Mesothelial cell of epicardium (in vitro differentiated cells): ENCODE measurements around the gene IPCEF1. TPM values are rescaled to one million over a fixed set of nuclear protein-coding genes. Genes with fewer than 3 reads are reported as not detected.
A peak's percentile ranks its signal among the peaks of the same experiment; 100 is the strongest.

Experiments
- DNase-seq, 2 experiments: peaks; one replicate each; pipeline ENCODE4 v3.0.0; 2021; ENCODE audit warnings: low spot score in 2 of 2; ENCODE audit not compliant: unreplicated experiment in 2 of 2
- H3K27ac Mint-ChIP-seq: 2 replicates; pipeline ENCODE4 v1.8.0; 2021; ENCODE audit warnings: mixed read lengths
- H3K27me3 Mint-ChIP-seq: 2 replicates; pipeline ENCODE4 v1.8.0; 2021; ENCODE audit warnings: low read depth, mixed read lengths
- H3K36me3 Mint-ChIP-seq: 2 replicates; pipeline ENCODE4 v1.8.0; 2021; ENCODE audit warnings: mixed read lengths
- H3K4me1 Mint-ChIP-seq: 2 replicates; pipeline ENCODE4 v1.8.0; 2021; ENCODE audit warnings: mixed read lengths
- H3K4me3 Mint-ChIP-seq: 2 replicates; pipeline ENCODE4 v1.8.0; 2021; ENCODE audit warnings: mild to moderate bottlenecking, moderate library complexity, mixed read lengths
- H3K9me3 Mint-ChIP-seq: 2 replicates; pipeline ENCODE4 v1.8.0; 2021; ENCODE audit warnings: mixed read lengths
- total RNA-seq: library from RNA; stranded (reverse); gene quantifications from 3 replicates; pipeline ENCODE4 v1.2.1, GENCODE V29; 2021
- TF ChIP-seq, protein P1 (sequence below): fragments of 200-600 bp; sonication (generic); IDR thresholded peaks from one replicate; pipeline ENCODE4 v1.5.0; 2021; ENCODE audit warnings: antibody characterized with exemption; ENCODE audit not compliant: unreplicated experiment

Gene IPCEF1
- total RNA-seq, 1 donor from 2014 or later = 0.76 TPM

DNA sequence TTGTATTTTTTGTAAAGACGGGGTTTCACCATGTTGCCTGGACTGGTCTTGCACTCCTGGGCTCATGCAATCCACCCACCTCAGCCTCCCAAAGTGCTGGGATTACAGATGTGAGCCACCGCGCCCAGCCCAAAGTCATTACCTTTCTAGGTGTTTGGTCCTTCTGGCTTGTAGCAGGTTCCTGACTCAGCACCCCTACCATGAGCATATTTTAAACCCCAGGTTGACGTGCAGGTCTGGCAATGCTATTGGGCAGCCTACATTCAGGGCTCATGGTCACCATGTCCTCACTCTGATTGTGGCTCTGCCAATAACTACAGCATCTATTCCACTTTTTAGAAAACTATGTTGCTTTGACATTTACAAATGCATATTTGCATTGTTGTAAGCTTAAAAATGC, 59.4 kb downstream of the IPCEF1 start:
- Mint-ChIP-seq H3K4me3 (no peak overlapping the region), H3K36me3 (no peaks in the 10 kb centered on the region), H3K27ac (no peak overlapping the region), H3K27me3 (no peaks in the 10 kb centered on the region), H3K4me1 (peaks cover 23% of the 10 kb centered on the region), H3K9me3 (peaks cover 14% of the 10 kb centered on the region)
- TF ChIP-seq, protein P1, sequence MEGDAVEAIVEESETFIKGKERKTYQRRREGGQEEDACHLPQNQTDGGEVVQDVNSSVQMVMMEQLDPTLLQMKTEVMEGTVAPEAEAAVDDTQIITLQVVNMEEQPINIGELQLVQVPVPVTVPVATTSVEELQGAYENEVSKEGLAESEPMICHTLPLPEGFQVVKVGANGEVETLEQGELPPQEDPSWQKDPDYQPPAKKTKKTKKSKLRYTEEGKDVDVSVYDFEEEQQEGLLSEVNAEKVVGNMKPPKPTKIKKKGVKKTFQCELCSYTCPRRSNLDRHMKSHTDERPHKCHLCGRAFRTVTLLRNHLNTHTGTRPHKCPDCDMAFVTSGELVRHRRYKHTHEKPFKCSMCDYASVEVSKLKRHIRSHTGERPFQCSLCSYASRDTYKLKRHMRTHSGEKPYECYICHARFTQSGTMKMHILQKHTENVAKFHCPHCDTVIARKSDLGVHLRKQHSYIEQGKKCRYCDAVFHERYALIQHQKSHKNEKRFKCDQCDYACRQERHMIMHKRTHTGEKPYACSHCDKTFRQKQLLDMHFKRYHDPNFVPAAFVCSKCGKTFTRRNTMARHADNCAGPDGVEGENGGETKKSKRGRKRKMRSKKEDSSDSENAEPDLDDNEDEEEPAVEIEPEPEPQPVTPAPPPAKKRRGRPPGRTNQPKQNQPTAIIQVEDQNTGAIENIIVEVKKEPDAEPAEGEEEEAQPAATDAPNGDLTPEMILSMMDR = no peak
- no peak for DNase-seq

DNA sequence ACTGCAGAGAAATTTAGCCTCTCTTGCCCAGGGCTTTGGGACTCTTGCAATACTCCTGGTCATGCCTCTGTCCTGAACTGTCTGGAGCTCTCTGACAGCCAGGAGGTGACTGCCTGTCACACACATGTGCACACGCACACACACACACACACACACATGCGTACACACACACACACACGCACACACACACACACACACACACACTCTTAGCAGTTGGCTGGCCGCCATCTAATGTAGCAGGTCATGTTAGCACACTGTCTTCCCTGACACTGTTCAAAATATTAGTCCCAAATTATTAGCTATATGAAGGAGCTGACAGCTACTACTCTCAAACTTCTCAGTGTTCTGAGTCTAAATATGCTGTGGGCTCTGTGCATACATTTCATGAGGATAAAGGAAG, 60.9 kb downstream of the IPCEF1 start:
- peaks cover 16% of the 10 kb centered on the region for H3K9me3 Mint-ChIP-seq
- peaks cover 1% of the 10 kb centered on the region for H3K36me3 Mint-ChIP-seq
- no peaks in the 10 kb centered on the region for H3K27me3 Mint-ChIP-seq
- no peak for DNase-seq
- H3K4me1 Mint-ChIP-seq = peaks cover 22% of the 10 kb centered on the region
- H3K27ac Mint-ChIP-seq = no peak overlapping the region
- no peak overlapping the region for H3K4me3 Mint-ChIP-seq
- TF ChIP-seq, protein P1 = no peak

DNA sequence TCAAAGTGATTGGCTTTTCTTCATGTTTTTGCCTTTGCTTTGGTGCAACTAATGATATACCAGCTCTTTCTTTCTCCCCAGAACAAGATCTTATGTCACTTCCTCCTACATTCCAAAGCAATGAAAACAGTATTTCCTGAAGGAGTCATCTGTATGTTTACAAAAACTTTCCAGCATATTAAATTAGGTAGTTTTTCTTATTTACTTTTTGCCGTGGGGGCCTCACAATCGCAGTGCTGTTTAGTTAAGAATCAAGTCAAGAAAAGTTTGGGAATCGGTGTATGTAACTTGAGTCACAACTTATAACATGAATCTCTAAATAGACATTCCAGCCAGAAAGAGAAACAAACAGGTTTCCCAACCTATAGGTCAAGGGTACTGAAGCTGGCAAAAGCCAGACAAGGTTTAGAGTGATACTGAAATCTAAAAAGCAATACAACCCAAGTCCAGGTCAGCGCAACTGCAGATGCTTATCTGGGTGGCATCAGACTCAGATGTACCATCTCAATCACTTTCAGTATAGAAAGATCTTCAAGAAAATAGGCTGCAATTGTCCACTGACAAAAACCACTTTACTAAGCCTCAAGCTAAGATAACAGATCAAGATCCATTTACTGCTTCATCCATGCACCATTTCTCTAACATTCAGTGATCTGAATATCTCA, 63.6 kb downstream of the IPCEF1 start:
- TF ChIP-seq, protein P1 = no peak
- DNase-seq = no peak
- Mint-ChIP-seq H3K4me3 (no peak overlapping the region), H3K27ac (peak overlapping the region; percentile 92), H3K36me3 (peaks cover 5% of the 10 kb centered on the region), H3K4me1 (peaks cover 22% of the 10 kb centered on the region), H3K9me3 (peaks cover 24% of the 10 kb centered on the region), H3K27me3 (no peaks in the 10 kb centered on the region)

DNA sequence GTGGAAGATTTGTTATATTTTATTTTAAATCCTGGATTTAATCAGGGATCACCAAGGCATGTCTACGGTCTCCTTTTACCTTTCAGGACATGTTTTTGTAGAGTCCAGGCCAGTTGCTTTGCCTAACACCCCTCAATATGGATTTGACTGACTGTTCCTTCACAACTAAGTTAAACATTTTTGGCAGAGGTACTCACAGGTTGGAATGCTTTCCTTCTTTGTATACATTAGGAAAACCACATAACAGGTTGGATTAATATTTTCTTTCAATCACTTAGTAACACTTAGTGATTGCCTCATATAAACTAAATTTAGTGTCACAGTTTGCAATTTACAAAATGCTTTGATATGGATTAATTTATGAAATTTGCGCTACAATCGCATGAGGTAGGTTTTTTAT, 64.5 kb downstream of the IPCEF1 start:
- DNase-seq = no peak
- Mint-ChIP-seq H3K4me1 (peaks cover 17% of the 10 kb centered on the region), H3K27ac (peak overlapping the region; percentile 92), H3K4me3 (no peak overlapping the region), H3K36me3 (peaks cover 5% of the 10 kb centered on the region), H3K27me3 (no peaks in the 10 kb centered on the region), H3K9me3 (peaks cover 24% of the 10 kb centered on the region)
- TF ChIP-seq, protein P1 = no peak

DNA sequence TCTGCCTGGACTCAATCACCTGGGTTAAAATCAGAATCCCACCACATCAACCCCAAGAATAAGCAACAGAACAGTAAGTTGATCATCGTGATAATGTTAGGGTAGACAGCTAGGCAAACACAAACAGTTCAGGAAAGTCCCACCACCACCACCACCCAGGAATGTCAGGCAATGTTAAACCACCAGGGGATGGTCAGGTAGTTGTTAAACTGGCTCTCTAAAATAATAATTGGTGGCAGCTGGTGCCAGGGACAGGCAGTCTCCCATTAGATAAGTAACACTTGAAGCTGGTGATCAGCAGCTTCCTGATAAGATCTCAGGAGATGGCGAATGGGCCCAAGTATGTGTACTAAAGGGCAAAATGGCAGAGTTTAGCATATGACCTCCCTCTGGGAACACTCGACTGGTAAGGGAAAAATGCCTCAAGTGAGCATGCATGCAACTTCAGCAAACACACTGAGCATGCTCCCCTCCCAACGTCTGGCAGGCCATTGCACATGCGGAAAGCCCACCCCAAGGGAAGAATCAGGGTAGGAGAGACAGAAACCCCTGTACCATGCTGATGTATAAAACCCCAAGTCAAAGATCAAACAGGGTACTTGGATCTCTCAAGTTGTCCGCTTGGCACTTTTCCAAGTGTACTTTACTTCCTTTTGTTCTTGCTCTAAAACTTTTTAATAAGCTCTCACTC, 66.6 kb downstream of the IPCEF1 start:
- no peaks in the 10 kb centered on the region for H3K27me3 Mint-ChIP-seq
- no peak overlapping the region for H3K4me3 Mint-ChIP-seq
- DNase-seq = no peak
- H3K36me3 Mint-ChIP-seq = peaks cover 5% of the 10 kb centered on the region
- peaks cover 29% of the 10 kb centered on the region for H3K4me1 Mint-ChIP-seq
- peaks cover 24% of the 10 kb centered on the region for H3K9me3 Mint-ChIP-seq
- TF ChIP-seq, protein P1 = no peak
- H3K27ac Mint-ChIP-seq = no peak overlapping the region
